Fibroblast of pulmonary artery (primary cell): ENCODE measurements around the gene GRM3.

Experiments used
- DNase-seq: peaks from one replicate; pipeline ENCODE4 v3.0.0-alpha.2; 2010; ENCODE audit warnings: low read depth
- H3K4me3 ChIP-seq: replicated peaks from 2 replicates; pipeline ENCODE4 v1.5.1; 2011; ENCODE audit warnings: low read depth, mild to moderate bottlenecking, control low read depth, low read length, moderate library complexity
- TF ChIP-seq, protein P1 (sequence below): IDR thresholded peaks from 2 replicates; pipeline ENCODE4 v1.5.1; 2011; ENCODE audit warnings: mild to moderate bottlenecking, control low read depth, low read length, inconsistent platforms; ENCODE audit errors: missing control alignments

The GRM3 gene

GRCh38 chr7:86747698-86748097, 104.0 kb downstream of the GRM3 start:
- TF ChIP-seq, protein P1, sequence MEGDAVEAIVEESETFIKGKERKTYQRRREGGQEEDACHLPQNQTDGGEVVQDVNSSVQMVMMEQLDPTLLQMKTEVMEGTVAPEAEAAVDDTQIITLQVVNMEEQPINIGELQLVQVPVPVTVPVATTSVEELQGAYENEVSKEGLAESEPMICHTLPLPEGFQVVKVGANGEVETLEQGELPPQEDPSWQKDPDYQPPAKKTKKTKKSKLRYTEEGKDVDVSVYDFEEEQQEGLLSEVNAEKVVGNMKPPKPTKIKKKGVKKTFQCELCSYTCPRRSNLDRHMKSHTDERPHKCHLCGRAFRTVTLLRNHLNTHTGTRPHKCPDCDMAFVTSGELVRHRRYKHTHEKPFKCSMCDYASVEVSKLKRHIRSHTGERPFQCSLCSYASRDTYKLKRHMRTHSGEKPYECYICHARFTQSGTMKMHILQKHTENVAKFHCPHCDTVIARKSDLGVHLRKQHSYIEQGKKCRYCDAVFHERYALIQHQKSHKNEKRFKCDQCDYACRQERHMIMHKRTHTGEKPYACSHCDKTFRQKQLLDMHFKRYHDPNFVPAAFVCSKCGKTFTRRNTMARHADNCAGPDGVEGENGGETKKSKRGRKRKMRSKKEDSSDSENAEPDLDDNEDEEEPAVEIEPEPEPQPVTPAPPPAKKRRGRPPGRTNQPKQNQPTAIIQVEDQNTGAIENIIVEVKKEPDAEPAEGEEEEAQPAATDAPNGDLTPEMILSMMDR: no peak
- no peak for DNase-seq

DNA sequence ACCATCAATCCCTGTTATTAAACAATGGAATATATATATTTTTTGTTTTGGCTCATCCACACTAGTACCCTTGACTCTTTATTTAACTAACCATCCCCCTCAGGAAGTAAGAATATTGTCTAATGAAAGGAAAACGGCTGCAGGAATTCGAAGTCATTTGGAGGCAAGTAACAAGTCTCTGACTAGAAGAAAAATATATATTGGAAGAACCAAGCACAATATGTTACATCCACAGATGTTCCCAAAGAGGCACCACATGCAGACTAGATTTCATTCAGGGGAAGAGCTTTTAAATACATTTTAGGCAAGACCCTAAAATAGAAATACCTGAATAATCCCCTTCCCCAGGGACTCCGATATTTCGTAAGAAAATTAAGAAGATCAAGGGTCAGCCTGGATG, 104.5 kb downstream of the GRM3 start:
- no peak for DNase-seq
- H3K4me3 ChIP-seq: no peak overlapping the region
- TF ChIP-seq, protein P1: no peak

More at GRCh38 chr7:86747698-86748097, 104.0 kb downstream of the GRM3 start:
- no peak overlapping the region for H3K4me3 ChIP-seq

- TF ChIP-seq, protein P1: no peak
- DNase-seq: no peak
- H3K4me3 ChIP-seq: no peak overlapping the region
Measured at GRCh38 chr7:86748843-86749719, 105.4 kb downstream of the GRM3 start.

DNA sequence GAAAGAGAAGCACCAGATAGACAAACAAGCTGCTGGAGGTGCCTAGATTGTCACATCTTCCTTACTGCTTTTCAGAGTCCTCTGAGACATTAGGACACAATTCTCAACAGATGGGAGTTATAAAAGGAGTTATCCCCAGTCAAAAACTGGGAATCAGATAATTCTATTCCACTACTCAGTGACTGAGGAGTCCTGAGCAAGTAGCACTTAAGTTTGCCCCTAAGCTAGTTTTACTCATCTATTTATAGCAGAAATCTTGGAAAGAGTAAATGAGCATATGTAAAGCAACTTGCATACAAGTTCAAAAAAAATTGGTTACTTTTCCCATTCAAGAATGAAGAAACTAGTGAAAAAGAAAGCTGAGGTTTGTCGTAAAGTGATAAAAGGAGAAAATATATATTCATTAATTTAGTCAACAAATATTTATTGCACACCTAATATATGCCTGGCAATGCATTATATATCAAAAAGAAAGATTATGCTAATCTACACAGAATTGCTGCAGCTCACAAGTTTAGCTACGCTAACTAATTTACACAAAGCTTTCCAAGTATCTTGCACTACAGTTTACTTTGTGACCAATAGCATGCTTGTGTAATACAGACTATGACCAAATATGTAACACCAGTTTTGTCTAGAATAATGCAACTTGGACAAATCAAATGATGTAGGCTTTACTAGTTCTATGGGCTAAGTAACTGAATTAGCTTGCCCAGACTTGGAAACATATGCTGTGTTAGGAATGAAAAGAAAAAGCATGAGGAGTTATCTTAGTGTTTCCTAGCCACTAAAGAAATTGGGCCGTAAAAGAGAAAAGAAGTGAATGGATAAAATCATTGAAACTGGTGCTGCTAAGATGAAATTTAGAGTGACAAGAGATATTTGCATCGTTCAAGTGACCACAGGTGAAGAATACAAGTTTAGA, 106.3 kb downstream of the GRM3 start:
- TF ChIP-seq, protein P1: no peak
- no peak for DNase-seq
- H3K4me3 ChIP-seq: no peak overlapping the region

GRCh38 chr7:86760236-86760635, 116.5 kb downstream of the GRM3 start:
- H3K4me3 ChIP-seq: no peak overlapping the region
- no peak for DNase-seq
- TF ChIP-seq, protein P1: no peak

GRCh38 chr7:86762129-86762528, 118.4 kb downstream of the GRM3 start:
- no peak overlapping the region for H3K4me3 ChIP-seq
- TF ChIP-seq, protein P1: no peak
- no peak for DNase-seq
